GM10266 (cell line): ENCODE measurements around the gene CHAF1B.
"Not testable (repeated sequence)": the region's sequence is repeated elsewhere in the genome, so short reads cannot be mapped to it uniquely, and the experiment has no call there.

Source experiments
- DNase-seq: peaks from one replicate; pipeline ENCODE4 v3.0.0; 2012; ENCODE audit errors: extremely low spot score
- CTCF ChIP-seq: IDR thresholded peaks from 2 replicates; pipeline ENCODE4 v1.5.1; 2012; ENCODE audit warnings: mild to moderate bottlenecking, low read depth; ENCODE audit not compliant: control insufficient read depth, insufficient read depth; ENCODE audit errors: missing control alignments

The CHAF1B gene

GRCh38 chr21:36395353-36396111 is 10.3 kb downstream of the CHAF1B start:
- no peak for DNase-seq
- no peak for TF ChIP-seq CTCF

GRCh38 chr21:36396325-36396724 is 11.1 kb downstream of the CHAF1B start:
- no peak for DNase-seq
- TF ChIP-seq CTCF: no peak

GRCh38 chr21:36396971-36397370 is 11.8 kb downstream of the CHAF1B start:
- no peak for DNase-seq
- TF ChIP-seq CTCF: no peak

GRCh38 chr21:36397606-36398005 is 12.4 kb downstream of the CHAF1B start:
- no peak for TF ChIP-seq CTCF
- no peak for DNase-seq

- not testable (repeated sequence) for DNase-seq
Measured at GRCh38 chr21:36399736-36400135, 14.5 kb downstream of the CHAF1B start.

- no peak for TF ChIP-seq CTCF
- DNase-seq: no peak
Measured at GRCh38 chr21:36400719-36401118, 15.5 kb downstream of the CHAF1B start.

- no peak for DNase-seq
- no peak for TF ChIP-seq CTCF
Measured at GRCh38 chr21:36402339-36402738, 17.1 kb downstream of the CHAF1B start.

- DNase-seq: no peak
- no peak for TF ChIP-seq CTCF
Measured at GRCh38 chr21:36403713-36404112, 18.5 kb downstream of the CHAF1B start.
